K562 (cell line): Measurements from ENCODE around the gene SIGLEC14. TPM values are rescaled to one million over a fixed set of nuclear protein-coding genes. Genes with fewer than 3 reads are reported as not detected.
A peak's percentile ranks its signal among the peaks of the same experiment; 100 is the strongest.

Source experiments
- ATAC-seq: fragments of 200-7000 bp; cut with Tn5 transposase; 3 replicates; pipeline ENCODE4 v1.9.1; 2020; ENCODE audit warnings: moderate library complexity
- BruUV-seq: library from RNA; stranded (reverse); fragments of 400-500 nt; replicated peaks from 2 replicates; lab custom pipeline; 2021; lab: Mats Ljungman, UMichigan
- CTCF ChIA-PET: fragments of 300-600 bp; formaldehyde crosslinking; extraction: SDS; loops from one replicate; lab custom pipeline; 2021; ENCODE audit warnings: low intra/inter-chr PET ratio; lab: Yijun Ruan, JAX
- POLR2A ChIA-PET: fragments of 300-600, 350-650 bp; sonication (Branson Sonifier 250); formaldehyde crosslinking; extraction: SDS; loops from one replicate; lab custom pipeline; 2021; ENCODE audit warnings: antibody characterized with exemption, inconsistent platforms; lab: Yijun Ruan, JAX
- DNase-seq, 4 experiments: peaks; one replicate each; pipeline versions ENCODE4 v3.0.0 to v3.0.0-alpha.2; 2011 to 2018; ENCODE audit warnings: low spot score in 3 of 4, mixed read lengths in 3 of 4; ENCODE audit errors: extremely low read depth in 1 of 4
- FAIRE-seq: peaks from 2 replicates; lab custom pipeline; 2011; peaks lifted over from hg19 to GRCh38; lab: Jason Lieb, UNC
- H2AFZ ChIP-seq: 2 replicates; pipeline ENCODE4 v1.6.0; 2011; ENCODE audit warnings: low read depth, low read length, control low read depth, inconsistent platforms
- H3K27ac ChIP-seq: fragments of 200-600 bp; 3 replicates; pipeline ENCODE4 v1.8.0; 2011; ENCODE audit warnings: low read depth, mild to moderate bottlenecking, control low read depth, inconsistent platforms, low read length, moderate library complexity, mixed read lengths; ENCODE audit errors: extremely low read depth
- H3K27me3 ChIP-seq, 2 experiments: fragments of 300-600 bp in 1 of 2; 2 replicates in 1 of 2; 3 replicates in 1 of 2; pipeline versions ENCODE4 v1.6.0 to v1.8.0; 2011; ENCODE audit warnings: inconsistent platforms in 2 of 2, low read length in 2 of 2, mild to moderate bottlenecking in 1 of 2, mixed read lengths in 1 of 2, moderate library complexity in 1 of 2; ENCODE audit not compliant: control insufficient read depth in 2 of 2, insufficient read depth in 2 of 2
- H3K36me3 ChIP-seq: fragments of 300-600 bp; 3 replicates; pipeline ENCODE4 v1.8.0; 2011; ENCODE audit warnings: mild to moderate bottlenecking, low read length, inconsistent platforms; ENCODE audit not compliant: control insufficient read depth, insufficient read depth
- H3K4me1 ChIP-seq, 2 experiments: fragments of 200-600 bp in 1 of 2; replicated peaks in 1 of 2; 2 replicates in 1 of 2; 3 replicates in 1 of 2; pipeline versions ENCODE4 v1.5.1 to v1.8.0; 2011; ENCODE audit warnings: inconsistent platforms in 2 of 2, low read length in 2 of 2, mild to moderate bottlenecking in 1 of 2, mixed read lengths in 1 of 2, moderate library complexity in 1 of 2; ENCODE audit not compliant: control insufficient read depth in 2 of 2, insufficient read depth in 2 of 2
- H3K4me2 ChIP-seq: 2 replicates; pipeline ENCODE4 v1.6.1; 2011; ENCODE audit warnings: low read length, control low read depth, inconsistent platforms, mixed read lengths; ENCODE audit not compliant: insufficient read depth
- H3K4me3 ChIP-seq: fragments of 200-600 bp; sonication (generic), shearing (Covaris generic); 2 replicates; pipeline ENCODE4 v1.5.1; 2016; ENCODE audit warnings: control low read depth, inconsistent platforms
- H3K79me2 ChIP-seq: fragments of 200-600 bp; 3 replicates; pipeline ENCODE4 v1.8.0; 2011; ENCODE audit warnings: low read length, inconsistent platforms; ENCODE audit not compliant: control insufficient read depth, insufficient read depth
- H3K9ac ChIP-seq, 2 experiments: 2 replicates each; pipeline versions ENCODE4 v1.6.0 to v1.6.1; 2011; ENCODE audit warnings: low read depth in 2 of 2, low read length in 2 of 2, control low read depth in 1 of 2, inconsistent platforms in 1 of 2, mild to moderate bottlenecking in 1 of 2, mixed read lengths in 1 of 2; ENCODE audit not compliant: insufficient read depth in 1 of 2
- H3K9me1 ChIP-seq: one replicate; pipeline ENCODE4 v1.6.0; 2011; ENCODE audit warnings: inconsistent platforms, mild to moderate bottlenecking, low read length, moderate library complexity; ENCODE audit not compliant: control insufficient read depth, insufficient read depth
- H3K9me3 ChIP-seq: replicated peaks from 2 replicates; pipeline ENCODE4 v1.5.1; 2011; ENCODE audit warnings: low read depth, low read length, inconsistent platforms; ENCODE audit not compliant: control insufficient read depth, insufficient read depth
- H4K20me1 ChIP-seq: replicated peaks from 2 replicates; pipeline ENCODE4 v1.6.1; 2011; ENCODE audit warnings: low read length, inconsistent platforms, mixed read lengths; ENCODE audit not compliant: control insufficient read depth, insufficient read depth
- CEBPB ChIP-seq: fragments of 450-650 bp; IDR thresholded peaks from 2 replicates; pipeline ENCODE4 v1.6.1; 2016; ENCODE audit warnings: missing genetic modification characterization, missing compliant biosample characterization
- CTCFL ChIP-seq: IDR thresholded peaks from 2 replicates; pipeline ENCODE4 v1.6.1; 2011; ENCODE audit warnings: borderline replicate concordance, low read depth, mild to moderate bottlenecking, moderate library complexity, low read length; ENCODE audit not compliant: insufficient read depth, poor library complexity, severe bottlenecking
- ESRRB ChIP-seq: fragments of 250-450 bp; sonication (Bioruptor Pico); IDR thresholded peaks from 2 replicates; pipeline ENCODE4 v1.5.0; 2020; ENCODE audit warnings: mild to moderate bottlenecking, moderate library complexity, borderline replicate concordance
- GABPA ChIP-seq: fragments of 200-800 bp; sonication (Bioruptor generic); conservative IDR thresholded peaks from 2 replicates; pipeline ENCODE4 v1.6.1; 2016; ENCODE audit warnings: low read depth, missing genetic modification characterization, missing compliant biosample characterization
- HMG20A ChIP-seq: fragments of 450-650 bp; formaldehyde crosslinking; conservative IDR thresholded peaks from 2 replicates; pipeline ENCODE4 v1.4.0; 2020; ENCODE audit warnings: mild to moderate bottlenecking, mixed read lengths
- SPI1 ChIP-seq: IDR thresholded peaks from 2 replicates; pipeline ENCODE4 v1.6.1; 2011; ENCODE audit warnings: low read depth, low read length, control low read depth, borderline replicate concordance
- ZNF263 ChIP-seq: sonication (generic); formaldehyde crosslinking; IDR thresholded peaks from 2 replicates; pipeline ENCODE4 v1.8.0; 2022; ENCODE audit warnings: mild to moderate bottlenecking, missing genetic modification reagents, borderline replicate concordance
- ZNF584 ChIP-seq: fragments of 200-800 bp; sonication (Bioruptor generic); IDR thresholded peaks from 2 replicates; pipeline ENCODE4 v1.6.1; 2016; ENCODE audit warnings: low read depth, mild to moderate bottlenecking, missing genetic modification characterization, missing compliant biosample characterization
- WGBS: fragments of 100-300 bp; shearing (Covaris generic); methylation state at CpG from one replicate; pipeline ENCODE4 v1.1.6; 2016; ENCODE audit warnings: low coverage, mixed read lengths; ENCODE audit not compliant: insufficient coverage; ENCODE audit errors: missing lambda C conversion rate; 5-methylcytosine and 5-hydroxymethylcytosine counted together
- in situ Hi-C: fragments of 300-500 bp; cut with MboI; formaldehyde crosslinking; loops from 4 replicates; pipeline ENCODE4 v1.15.0; 2018; ENCODE audit warnings: inconsistent platforms, mixed read lengths
- intact Hi-C: fragments of 100-400 bp; cut with micrococcal nuclease; formaldehyde crosslinking; loops from 2 replicates; pipeline ENCODE4 v1.14.2; 2022
- polyA plus RNA-seq, 8 experiments: library from polyadenylated mRNA; depleted of rRNA in 4 of 8; stranded (reverse) in 5 of 8; unstranded in 3 of 8; fragments of >200 nt; fragmentation: Nextera tagmentation in 2 of 8; fragmentation: Illumina TruSeq in 1 of 8; extraction: Ambion mirVana in 2 of 8; extraction: Trizol in 1 of 8; gene quantifications; 2 replicates each; pipeline versions ENCODE4 v1.2.1 to v1.2.3, GENCODE V29; 2011 to 2014; ENCODE audit warnings: inconsistent platforms in 1 of 8, missing spikeins in 1 of 8
- total RNA-seq, 7 experiments: library from RNA; depleted of rRNA in 6 of 7; stranded (reverse); fragments of >200 nt in 6 of 7; fragmentation: Illumina TruSeq in 2 of 7; extraction: Trizol in 2 of 7; gene quantifications; 2 replicates each; pipeline versions ENCODE4 v1.2.1 to v1.2.3, GENCODE V29; 2011 to 2021; ENCODE audit warnings: low replicate concordance in 1 of 7

SIGLEC14 gene
- total and polyA plus RNA-seq, 9 of the 15 experiments (the other 6 are each of a cell fraction or from before 2014, with no cell fraction given): not detected

GRCh38 chr19:51621178-51621577 is 25.4 kb downstream of the SIGLEC14 start:
- intact Hi-C loops (no loop called here), in situ Hi-C loops (no loop called here)
- POLR2A ChIA-PET: interaction anchor here (1.0 kb wide), 1 partner anchor 13 kb away, joined by 3 read pairs; no protein-coding TSS in a partner anchor
- Histone ChIP-seq H4K20me1 (no peaks in the 10 kb centered on the region), H3K4me3 (no peak overlapping the region), H3K4me2 (no peak overlapping the region), H3K27ac (no peak overlapping the region), H3K4me1 (no peaks in the 10 kb centered on the region), H3K27me3 (peaks cover 15 to 18% of the 10 kb centered on the region in 2 experiments; a peak in 4 of 5 replicates), H3K9me1 (no peaks in the 10 kb centered on the region), H3K9me3 (no peaks in the 10 kb centered on the region), H3K36me3 (no peaks in the 10 kb centered on the region), H3K9ac (no peak overlapping the region), H2AFZ (no peak overlapping the region), H3K79me2 (no peaks in the 10 kb centered on the region)
- TF ChIP-seq SPI1: peak; percentile 84
- TF ChIP-seq HMG20A (CRISPR knock-in tag): no peak
- CTCF ChIA-PET: no interaction called here
- FAIRE-seq (peak; percentile 6), DNase-seq (no peak), ATAC-seq (no peak)
- 0% methylated on average over 2 of the region's 2 CpGs for WGBS
- no TSS peak for BruUV-seq

- Histone ChIP-seq H4K20me1 (no peaks in the 10 kb centered on the region), H3K9me1 (no peaks in the 10 kb centered on the region), H3K9ac (no peak overlapping the region), H2AFZ (no peak overlapping the region), H3K36me3 (no peaks in the 10 kb centered on the region), H3K27me3 (peaks cover 13 to 33% of the 10 kb centered on the region in 2 experiments), H3K4me1 (no peaks in the 10 kb centered on the region), H3K79me2 (no peaks in the 10 kb centered on the region), H3K27ac (no peak overlapping the region), H3K4me2 (no peak overlapping the region), H3K9me3 (no peaks in the 10 kb centered on the region), H3K4me3 (no peak overlapping the region)
- DNase-seq (no peak), ATAC-seq (no peak), FAIRE-seq (no peak)
- in situ Hi-C loops (no loop called here), intact Hi-C loops (no loop called here)
- WGBS: 29% methylated on average over 7 of the region's 7 CpGs
- TF ChIP-seq ZNF263 (CRISPR knock-in tag) (no peak), CTCFL (no peak), ESRRB (CRISPR knock-in tag) (no peak), ZNF584 (CRISPR knock-in tag) (no peak), CEBPB (0 out of 2 replicates have a peak, but pooled peaks have one; percentile 21), GABPA (tag) (no peak)
- ChIA-PET POLR2A (interaction anchor here (0.7 to 1.9 kb wide), 2 partner anchors 15 to 571 kb away, joined by 3 to 5 read pairs; no protein-coding TSS in a partner anchor), CTCF (no interaction called here)
- no TSS peak for BruUV-seq
Observed at GRCh38 chr19:51615991-51616390, 30.6 kb downstream of the SIGLEC14 start.
